B cell (primary cell): Measurements from ENCODE around the gene ZNF579. TPM values are rescaled to one million over a fixed set of nuclear protein-coding genes. Genes with fewer than 3 reads are reported as not detected.

ENCODE experiments used
- ATAC-seq: fragments of 200-7000 bp; cut with Tn5 transposase; one replicate; pipeline ENCODE4 v1.10.0; 2021; ENCODE audit warnings: low read depth, mild to moderate bottlenecking, moderate number of reproducible peaks, moderate library complexity
- CTCF ChIA-PET: fragments of 350-600 bp; sonication (Branson Sonifier 250); formaldehyde crosslinking; loops from one replicate; lab custom pipeline; 2021; ENCODE audit warnings: antibody characterized with exemption, inconsistent platforms; lab: Charles Lee
- POLR2A ChIA-PET: fragments of 350-600 bp; sonication (Branson Sonifier 250); formaldehyde crosslinking; loops from one replicate; lab custom pipeline; 2021; ENCODE audit warnings: antibody characterized with exemption; lab: Charles Lee
- DNase-seq: peaks from one replicate; pipeline ENCODE4 v3.0.0; 2013
- H2AFZ ChIP-seq: 2 replicates; pipeline ENCODE4 v1.6.1; 2012; ENCODE audit warnings: mild to moderate bottlenecking, low read depth, low read length; ENCODE audit not compliant: insufficient read depth, poor library complexity, severe bottlenecking
- H3K27ac ChIP-seq, 2 donors: 1 replicate in 1 of 2; 2 replicates in 1 of 2; pipeline ENCODE4 v1.5.1; 2012 to 2013; ENCODE audit warnings: low read length in 2 of 2, mild to moderate bottlenecking in 2 of 2, moderate library complexity in 1 of 2
- H3K27me3 ChIP-seq, 4 experiments: fragments of 200-600 bp in 1 of 4; sonication (generic) in 1 of 4; replicated peaks in 1 of 4; 1 replicate in 2 of 4; 2 replicates in 2 of 4; pipeline versions ENCODE4 v1.6.1 to v1.7.0; 2013 to 2016; ENCODE audit warnings: low read length in 3 of 4, mild to moderate bottlenecking in 2 of 4, mixed read lengths in 1 of 4, moderate library complexity in 1 of 4; ENCODE audit not compliant: insufficient read depth in 4 of 4, control insufficient read depth in 3 of 4; ENCODE audit errors: control extremely low read depth in 1 of 4
- H3K36me3 ChIP-seq, 2 experiments: replicated peaks in 1 of 2; 1 replicate in 1 of 2; 2 replicates in 1 of 2; pipeline versions ENCODE4 v1.6.1 to v1.7.1; 2013; ENCODE audit warnings: low read length in 1 of 2; ENCODE audit not compliant: insufficient read depth in 2 of 2, control insufficient read depth in 1 of 2; ENCODE audit errors: control extremely low read depth in 1 of 2, extremely low read depth in 1 of 2
- H3K4me1 ChIP-seq, 2 donors: fragments of 200-600 bp in 1 of 2; sonication (generic) in 1 of 2; 1 replicate in 1 of 2; 2 replicates in 1 of 2; pipeline versions ENCODE4 v1.5.1 to v1.6.1; 2013 to 2017; ENCODE audit warnings: low read length in 2 of 2; ENCODE audit not compliant: control insufficient read depth in 2 of 2, insufficient read depth in 2 of 2
- H3K4me2 ChIP-seq: replicated peaks from 2 replicates; pipeline ENCODE3; 2012; ENCODE audit warnings: mild to moderate bottlenecking, low read depth, low read length; ENCODE audit not compliant: poor library complexity, severe bottlenecking
- H3K4me3 ChIP-seq, 5 experiments: fragments of 200-600 bp in 1 of 5; sonication (generic) in 1 of 5; 1 replicate in 3 of 5; 2 replicates in 2 of 5; pipeline versions ENCODE4 v1.5.1 to v1.7.0; 2011 to 2016; ENCODE audit warnings: low read length in 4 of 5, mild to moderate bottlenecking in 4 of 5, low read depth in 2 of 5, control low read depth in 1 of 5, moderate library complexity in 1 of 5; ENCODE audit not compliant: insufficient read depth in 1 of 5; ENCODE audit errors: control extremely low read depth in 1 of 5, extremely low read depth in 1 of 5
- H3K79me2 ChIP-seq: fragments of 200-600 bp; sonication (generic); one replicate; pipeline ENCODE4 v1.6.0; 2016; ENCODE audit warnings: low read length; ENCODE audit not compliant: control insufficient read depth, insufficient read depth
- H3K9ac ChIP-seq: fragments of 200-600 bp; sonication (generic); 2 replicates; pipeline ENCODE4 v1.6.1; 2017; ENCODE audit warnings: mild to moderate bottlenecking, low read length, moderate library complexity
- H3K9me3 ChIP-seq, 3 donors: one replicate each; pipeline versions ENCODE4 v1.6.1 to v1.7.1; 2013; ENCODE audit warnings: low read length in 2 of 3; ENCODE audit not compliant: control insufficient read depth in 2 of 3, insufficient read depth in 1 of 3; ENCODE audit errors: control extremely low read depth in 1 of 3
- H4K20me1 ChIP-seq: 2 replicates; pipeline ENCODE4 v1.6.0; 2012; ENCODE audit warnings: mild to moderate bottlenecking, low read length; ENCODE audit not compliant: insufficient read depth, control insufficient read depth, poor library complexity, severe bottlenecking
- H3K27ac Mint-ChIP-seq: one replicate; pipeline ENCODE4 v1.8.0; 2021; ENCODE audit warnings: mixed read lengths
- H3K27me3 Mint-ChIP-seq: one replicate; pipeline ENCODE4 v1.8.0; 2021; ENCODE audit warnings: mixed read lengths
- H3K4me1 Mint-ChIP-seq: one replicate; pipeline ENCODE4 v1.8.0; 2021; ENCODE audit warnings: mixed read lengths
- H3K4me3 Mint-ChIP-seq: one replicate; pipeline ENCODE4 v1.8.0; 2021; ENCODE audit warnings: mixed read lengths
- H3K9me3 Mint-ChIP-seq: one replicate; pipeline ENCODE4 v1.8.0; 2022; ENCODE audit warnings: mixed read lengths; ENCODE audit not compliant: insufficient read depth
- CTCF ChIP-seq: fragments of 200-600 bp; IDR thresholded peaks from one replicate; pipeline ENCODE4 v1.8.0; 2022; ENCODE audit warnings: antibody characterized with exemption, mild to moderate bottlenecking
- EZH2 ChIP-seq: IDR thresholded peaks from 2 replicates; pipeline ENCODE4 v1.6.1; 2012; ENCODE audit warnings: borderline replicate concordance, low read depth, mild to moderate bottlenecking, moderate library complexity, low read length; ENCODE audit not compliant: insufficient read depth, poor library complexity, severe bottlenecking
- WGBS: methylation state at CpG from one replicate; pipeline ENCODE4 v1.1.5; 2013; ENCODE audit warnings: missing lambda C conversion rate; ENCODE audit not compliant: insufficient coverage; 5-methylcytosine and 5-hydroxymethylcytosine counted together
- intact Hi-C: fragments of 100-400 bp; cut with micrococcal nuclease; formaldehyde crosslinking; loops from one replicate; pipeline ENCODE4 v1.10.0; 2022
- polyA plus RNA-seq: library from polyadenylated mRNA; depleted of rRNA; stranded (reverse); fragments of >200 nt; gene quantifications from 2 replicates; pipeline ENCODE4 v1.2.3, GENCODE V29; 2012
- total RNA-seq, 2 donors: library from RNA; stranded (reverse); fragments of 120-200 nt in 1 of 2; gene quantifications; 1 replicate in 1 of 2; 2 replicates in 1 of 2; pipeline versions ENCODE4 v1.2.3 to v1.2.4, GENCODE V29; 2013 to 2022

ZNF579 gene
- total and polyA plus RNA-seq, 2 donors (not counting 1 experiment from before 2014, with no cell fraction given), result 3.7 to 10.3 TPM

- no peak overlapping the region for H3K27ac Mint-ChIP-seq
- H3K9me3 Mint-ChIP-seq, result no peaks in the 10 kb centered on the region
- Histone ChIP-seq H3K4me2 (no peak overlapping the region), H3K9ac (no peak overlapping the region), H3K27me3 (no peaks in the 10 kb centered on the region), H3K4me3 (no peak overlapping the region), H3K36me3 (no peaks in the 10 kb centered on the region), H3K27ac (no peak overlapping the region), H4K20me1 (no peaks in the 10 kb centered on the region), H3K9me3 (no peaks in the 10 kb centered on the region), H3K79me2 (no peaks in the 10 kb centered on the region), H2AFZ (no peak overlapping the region), H3K4me1 (no peaks in the 10 kb centered on the region)
- peaks cover 4% of the 10 kb centered on the region for H3K27me3 Mint-ChIP-seq
- H3K4me3 Mint-ChIP-seq, result no peak overlapping the region
- no peak for ATAC-seq
- no peak for DNase-seq
- ChIA-PET CTCF (no interaction called here), POLR2A (no interaction called here)
- TF ChIP-seq CTCF (no peak), EZH2 (no peak)
- WGBS, result 94% methylated on average over 9 of the region's 11 CpGs
- intact Hi-C loops, result no loop called here
- H3K4me1 Mint-ChIP-seq, result no peaks in the 10 kb centered on the region
Observed at GRCh38 chr19:55536366-55536765, 44.3 kb downstream of the ZNF579 start.

GRCh38 chr19:55535965-55536350 is 44.7 kb downstream of the ZNF579 start:
- H4K20me1 ChIP-seq, result no peaks in the 10 kb centered on the region
- no peaks in the 10 kb centered on the region for H3K9me3 ChIP-seq
- H3K4me2 ChIP-seq, result no peak overlapping the region
- Mint-ChIP-seq H3K27ac (no peak overlapping the region), H3K4me1 (no peaks in the 10 kb centered on the region), H3K4me3 (no peak overlapping the region), H3K9me3 (no peaks in the 10 kb centered on the region), H3K27me3 (peaks cover 4% of the 10 kb centered on the region)
- DNase-seq (no peak), ATAC-seq (no peak)
- no peak for TF ChIP-seq EZH2
- H3K4me1 ChIP-seq, result no peaks in the 10 kb centered on the region
- no peak overlapping the region for H3K9ac ChIP-seq
- H3K27me3 ChIP-seq, result no peaks in the 10 kb centered on the region
- H3K36me3 ChIP-seq, result no peaks in the 10 kb centered on the region
- no peak overlapping the region for H3K27ac ChIP-seq
- H3K79me2 ChIP-seq, result no peaks in the 10 kb centered on the region
- no peak overlapping the region for H2AFZ ChIP-seq
- ChIA-PET POLR2A (no interaction called here), CTCF (no interaction called here)
- 97% methylated on average over 22 of the region's 22 CpGs for WGBS
- H3K4me3 ChIP-seq, result no peak overlapping the region
- intact Hi-C loops, result no loop called here
